ENCODE data around the gene SPINDOC.
A peak's percentile ranks its signal among the peaks of the same experiment; 100 is the strongest.
"Not testable (repeated sequence)": the region's sequence is repeated elsewhere in the genome, so short reads cannot be mapped to it uniquely, and the experiment has no call there.

Gene SPINDOC

GRCh38 chr11:63791495-63792167 is 21.6 kb upstream of the SPINDOC start:
- no peak for DNase-seq

GRCh38 chr11:63793161-63793560 is 20.1 kb upstream of the SPINDOC start:
- no peak for DNase-seq

- DNase-seq: no peak
Observed at GRCh38 chr11:63795066-63795465, 18.2 kb upstream of the SPINDOC start.

GRCh38 chr11:63800921-63801320 is 12.3 kb upstream of the SPINDOC start:
- no peak for DNase-seq

- DNase-seq: no peak
Observed at GRCh38 chr11:63802637-63803414, 10.4 kb upstream of the SPINDOC start.

- DNase-seq: no peak
Observed at GRCh38 chr11:63804259-63804658, 9.0 kb upstream of the SPINDOC start.

- no peak for DNase-seq
Observed at GRCh38 chr11:63805844-63806415, 7.3 kb upstream of the SPINDOC start.

GRCh38 chr11:63810383-63810782 is 2.9 kb upstream of the SPINDOC start:
- not testable (repeated sequence) for DNase-seq

- DNase-seq: no peak
Observed at GRCh38 chr11:63811522-63811921, 1.7 kb upstream of the SPINDOC start.

- peak; percentile 15 for DNase-seq
Observed at GRCh38 chr11:63813563-63814382, 517 bp downstream of the SPINDOC start.

GRCh38 chr11:63814383-63814736 is 1.1 kb downstream of the SPINDOC start:
- no peak for DNase-seq

GRCh38 chr11:63816166-63816565 is 2.9 kb downstream of the SPINDOC start:
- no peak for DNase-seq

GRCh38 chr11:63816732-63817131 is 3.5 kb downstream of the SPINDOC start:
- no peak for DNase-seq

- no peak for DNase-seq
Observed at GRCh38 chr11:63817758-63818498, 4.7 kb downstream of the SPINDOC start.

GRCh38 chr11:63818609-63819008 is 5.4 kb downstream of the SPINDOC start:
- no peak for DNase-seq

- no peak for DNase-seq
Observed at GRCh38 chr11:63821411-63821810, 8.2 kb downstream of the SPINDOC start.

GRCh38 chr11:63826471-63827190 is 13.4 kb downstream of the SPINDOC start:
- no peak for DNase-seq

GRCh38 chr11:63829823-63830489 is 16.7 kb downstream of the SPINDOC start:
- DNase-seq: no peak

GRCh38 chr11:63831326-63831725 is 18.1 kb downstream of the SPINDOC start:
- no peak for DNase-seq

GRCh38 chr11:63832336-63832735 is 19.1 kb downstream of the SPINDOC start:
- no peak for DNase-seq

GRCh38 chr11:63833048-63833447 is 19.8 kb downstream of the SPINDOC start:
- no peak for DNase-seq

Measured in NCI-H748 treated with DMSO at 0.1 percent for 48 hours (cell line).